Skeletal muscle cell (primary cell): ENCODE measurements around the gene SNX32.

Experiments
- DNase-seq: peaks from one replicate; pipeline ENCODE4 v3.0.0-alpha.2; 2010; ENCODE audit warnings: low read depth
- H3K4me3 ChIP-seq: 2 replicates; pipeline ENCODE4 v1.5.1; 2011; ENCODE audit warnings: low read depth, mild to moderate bottlenecking, control low read depth, low read length, moderate library complexity

The SNX32 gene

GRCh38 chr11:65853246-65853979 lies 19.6 kb downstream of the SNX32 start:
- no peak for DNase-seq
- no peak overlapping the region for H3K4me3 ChIP-seq

- DNase-seq: no peak
- no peak overlapping the region for H3K4me3 ChIP-seq
Measured at GRCh38 chr11:65854161-65854592, 20.4 kb downstream of the SNX32 start.

- H3K4me3 ChIP-seq: no peak overlapping the region
- no peak for DNase-seq
Measured at GRCh38 chr11:65854852-65855837, 21.4 kb downstream of the SNX32 start.

- H3K4me3 ChIP-seq: peak overlapping the region; percentile 97
- DNase-seq: no peak
Measured at GRCh38 chr11:65855927-65856363, 22.2 kb downstream of the SNX32 start.

DNA sequence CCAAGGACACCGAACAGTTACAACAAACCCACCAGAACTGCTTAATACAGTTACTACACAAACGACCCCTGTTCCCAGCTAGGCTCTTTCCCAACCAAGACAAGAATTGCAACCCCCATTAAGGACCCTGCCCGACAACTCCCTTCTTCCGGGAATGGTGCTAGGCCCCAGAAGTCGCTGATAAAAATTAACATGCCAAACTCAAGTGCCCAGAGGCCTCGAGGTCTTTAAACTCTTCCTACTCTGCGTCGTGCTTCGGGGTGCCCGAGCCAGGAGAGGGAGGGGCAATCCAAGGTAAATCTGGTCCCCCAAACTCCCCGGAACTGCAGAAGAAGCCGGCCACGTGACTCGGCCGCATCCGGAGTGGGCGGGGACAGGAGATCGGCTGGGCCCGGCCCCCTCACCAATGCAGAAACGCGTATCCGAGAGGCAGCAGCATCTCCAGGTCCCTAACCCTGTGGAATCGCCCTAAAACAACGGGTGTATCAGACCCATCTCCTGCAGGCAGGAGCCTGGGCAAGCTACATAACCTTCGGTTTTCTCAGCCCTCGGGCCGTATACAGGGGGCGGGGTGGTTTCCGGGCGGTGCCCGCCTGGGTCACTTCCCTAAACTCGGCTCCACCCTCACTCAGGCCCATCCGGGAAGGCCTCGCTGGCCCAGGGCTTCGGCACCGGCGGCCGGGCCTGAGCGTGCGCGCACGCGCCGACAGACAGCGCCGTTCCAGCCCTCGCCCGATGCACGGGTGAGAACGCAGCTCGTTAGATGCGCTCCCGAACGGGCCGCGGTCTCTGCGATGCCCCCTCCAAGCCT lies 23.1 kb downstream of the SNX32 start:
- no peak for DNase-seq
- H3K4me3 ChIP-seq: peak overlapping the region; percentile 97

GRCh38 chr11:65857500-65857852 lies 23.7 kb downstream of the SNX32 start:
- H3K4me3 ChIP-seq: peak overlapping the region; percentile 97
- no peak for DNase-seq

DNA sequence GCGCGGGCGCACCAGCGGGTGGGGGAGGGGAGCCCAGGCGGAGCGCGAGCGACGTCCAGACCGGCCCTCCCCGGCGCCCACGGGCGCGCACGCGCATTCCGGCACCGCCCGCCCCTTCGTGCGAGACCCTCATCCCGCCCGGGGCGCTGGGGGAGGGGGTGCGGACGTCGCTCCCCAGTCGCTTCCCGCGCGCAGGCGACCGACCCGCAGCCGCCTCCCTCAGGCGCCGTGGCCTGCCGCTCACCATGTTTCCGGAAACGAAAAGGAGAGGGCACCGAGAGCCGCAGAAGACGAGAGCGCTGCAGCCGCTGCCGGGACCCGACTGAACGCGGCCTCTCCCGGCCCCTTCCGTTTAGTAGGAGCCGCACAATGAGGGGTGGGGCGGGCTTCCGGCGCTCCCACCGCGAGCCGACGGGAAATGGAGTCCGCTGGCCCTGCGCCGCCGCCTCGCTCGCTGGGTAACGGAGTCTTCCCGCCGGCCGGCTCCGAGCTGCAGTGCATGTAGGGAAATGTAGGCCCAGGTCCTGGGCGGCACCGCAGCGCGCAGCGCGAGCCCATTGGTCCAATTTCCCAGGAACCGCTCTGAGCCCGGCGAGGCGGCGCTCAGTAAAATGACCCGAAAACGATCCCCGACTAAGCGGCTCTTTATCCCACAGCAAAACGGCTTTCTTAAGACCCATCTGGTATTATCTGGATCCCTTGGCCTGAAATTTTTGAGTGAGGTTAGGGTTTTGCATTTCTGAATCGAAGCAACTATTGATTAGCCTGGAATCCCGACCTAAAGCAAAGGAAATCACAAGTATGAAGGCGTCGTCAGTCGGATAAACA lies 24.3 kb downstream of the SNX32 start, which contains the start of gene CFL1:
TSS of gene CFL1 (minus strand) at position 328 of the 828 bp plus-strand sequence. CDS start at position 247, 81 bp downstream.
- peak; percentile 93 for DNase-seq
- peak within 1 kb of the TSS; percentile 97 for H3K4me3 ChIP-seq

GRCh38 chr11:65858681-65859087 lies 24.9 kb downstream of the SNX32 start:
- peak overlapping the region; percentile 97 for H3K4me3 ChIP-seq
- no peak for DNase-seq

- peak overlapping the region; percentile 97 for H3K4me3 ChIP-seq
- peak; percentile 94 for DNase-seq
Measured at GRCh38 chr11:65859095-65859811, 25.5 kb downstream of the SNX32 start.

DNA sequence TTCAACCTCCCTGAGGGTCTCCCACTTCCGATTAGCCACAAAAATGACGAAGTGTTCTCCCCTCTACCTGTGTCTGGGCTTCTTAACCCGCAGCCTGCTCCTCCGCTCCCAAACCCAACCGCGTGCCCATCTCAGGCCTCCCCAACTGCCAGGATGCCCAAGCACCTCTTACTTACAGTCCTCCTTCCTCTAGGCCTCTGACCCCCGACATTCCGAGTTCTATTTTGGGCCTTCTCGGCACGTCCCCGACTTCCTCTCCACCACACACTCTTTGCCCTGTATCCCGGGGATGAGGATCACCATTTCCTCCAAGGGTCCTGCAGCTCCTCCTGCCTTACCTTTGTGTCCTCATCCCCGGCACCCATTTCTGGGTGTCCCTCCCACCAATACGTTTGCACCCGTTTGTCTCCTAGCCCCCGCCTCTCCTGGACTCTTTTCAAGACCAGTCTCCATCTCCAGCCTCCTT lies 26.1 kb downstream of the SNX32 start:
- peak overlapping the region; percentile 97 for H3K4me3 ChIP-seq
- no peak for DNase-seq

- peak within 1 kb of the TSS; percentile 97 for H3K4me3 ChIP-seq
- peak; percentile 95 for DNase-seq
Measured at GRCh38 chr11:65860278-65861164, 26.8 kb downstream of the SNX32 start, which contains the start of gene MUS81. TSS of gene MUS81 (plus strand) at chr11:65860433. CDS start at chr11:65860754, 321 bp downstream.

DNA sequence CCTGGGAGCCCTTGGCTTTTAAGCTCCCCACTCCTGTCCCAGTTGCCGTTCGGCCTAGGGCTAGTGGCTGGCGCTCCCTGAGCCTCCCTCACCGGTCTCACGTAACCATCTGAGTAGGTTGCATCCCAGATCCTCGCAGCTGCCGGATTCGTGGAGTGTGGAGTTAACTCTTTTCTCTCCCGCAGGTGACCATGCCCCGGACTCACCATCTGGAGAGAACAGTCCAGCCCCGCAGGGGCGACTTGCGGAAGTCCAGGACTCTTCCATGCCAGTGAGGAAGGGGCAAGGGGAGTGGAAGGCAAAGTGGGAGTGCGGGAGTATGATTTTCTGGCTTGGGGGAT lies 27.4 kb downstream of the SNX32 start:
- no peak for DNase-seq
- H3K4me3 ChIP-seq: peak overlapping the region; percentile 97

- no peak for DNase-seq
Measured at GRCh38 chr11:65861533-65862183, 27.9 kb downstream of the SNX32 start.

DNA sequence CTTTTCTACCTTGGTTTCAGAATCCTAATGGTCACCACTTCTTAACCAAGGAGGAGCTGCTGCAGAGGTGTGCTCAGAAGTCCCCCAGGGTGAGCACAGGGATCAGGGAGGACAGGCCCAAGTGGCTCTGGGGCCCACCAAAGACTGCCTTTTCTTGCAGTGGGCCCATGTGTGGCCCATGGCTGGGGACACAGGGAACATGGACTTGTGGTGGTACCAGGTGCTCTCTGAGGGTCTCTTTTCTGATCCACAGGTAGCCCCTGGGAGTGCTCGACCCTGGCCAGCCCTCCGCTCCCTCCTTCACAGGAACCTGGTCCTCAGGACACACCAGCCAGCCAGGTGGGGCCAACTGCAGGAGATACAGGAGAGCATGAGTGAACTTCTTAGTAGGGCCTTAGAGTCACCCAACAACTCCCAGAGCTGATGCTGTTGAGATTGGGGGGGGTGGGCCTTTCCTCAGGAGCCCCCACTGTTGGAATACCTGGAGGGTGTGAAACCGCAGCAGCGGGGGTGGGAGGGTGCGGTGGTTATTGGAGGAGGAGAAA lies 28.5 kb downstream of the SNX32 start:
- no peak for DNase-seq
- H3K4me3 ChIP-seq: no peak overlapping the region

More at GRCh38 chr11:65861533-65862183, 27.9 kb downstream of the SNX32 start:
- H3K4me3 ChIP-seq: peak overlapping the region; percentile 97

DNA sequence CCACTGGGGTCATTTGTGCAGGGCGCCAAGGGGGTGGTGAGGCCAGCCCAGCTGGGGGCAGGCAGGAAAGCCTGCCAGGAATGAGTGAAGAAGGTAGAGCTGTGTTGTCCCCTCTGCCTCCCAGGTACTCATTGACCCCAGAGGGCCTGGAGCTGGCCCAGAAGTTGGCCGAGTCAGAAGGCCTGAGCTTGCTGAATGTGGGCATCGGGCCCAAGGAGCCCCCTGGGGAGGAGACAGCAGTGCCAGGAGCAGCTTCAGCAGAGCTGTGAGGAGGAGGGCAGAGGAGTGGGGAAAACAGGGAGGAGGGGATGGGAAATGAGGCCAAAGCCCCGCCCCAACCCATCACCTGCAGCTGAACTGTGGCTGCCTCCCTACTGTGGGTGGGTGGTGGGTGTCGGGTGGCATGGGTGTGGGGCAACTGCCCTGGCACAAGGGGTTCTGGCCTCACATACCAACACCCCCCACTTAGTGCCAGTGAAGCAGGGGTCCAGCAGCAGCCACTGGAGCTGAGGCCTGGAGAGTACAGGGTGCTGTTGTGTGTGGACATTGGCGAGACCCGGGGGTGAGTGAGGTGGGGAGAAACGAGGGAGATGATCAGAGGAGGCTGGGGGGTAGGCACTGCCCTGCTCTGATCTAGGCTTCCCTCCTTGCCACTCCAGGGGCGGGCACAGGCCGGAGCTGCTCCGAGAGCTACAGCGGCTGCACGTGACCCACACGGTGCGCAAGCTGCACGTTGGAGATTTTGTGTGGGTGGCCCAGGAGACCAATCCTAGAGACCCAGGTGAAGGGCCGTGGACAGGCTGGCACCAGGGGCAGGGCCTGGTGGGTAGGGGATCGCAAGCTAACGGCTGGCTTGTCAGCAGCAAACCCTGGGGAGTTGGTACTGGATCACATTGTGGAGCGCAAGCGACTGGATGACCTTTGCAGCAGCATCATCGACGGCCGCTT lies 29.5 kb downstream of the SNX32 start:
- no peak overlapping the region for H3K4me3 ChIP-seq
- DNase-seq: no peak
